Endothelial cell of umbilical vein (primary cell): Measurements from ENCODE around the gene ACTL7A. TPM values are rescaled to one million over a fixed set of nuclear protein-coding genes. Genes with fewer than 3 reads are reported as not detected.

ENCODE experiments used
- BruUV-seq: library from RNA; stranded (reverse); fragments of 400-500 nt; replicated peaks from 2 replicates; lab custom pipeline; 2021; lab: Mats Ljungman, UMichigan
- CTCF ChIA-PET: fragments of 300-600, 350-600 bp; sonication (Branson Sonifier 250); formaldehyde crosslinking; loops from one replicate; lab custom pipeline; 2021; ENCODE audit warnings: antibody characterized with exemption, inconsistent platforms; lab: Charles Lee
- POLR2A ChIA-PET: fragments of 300-600, 350-600 bp; sonication (Branson Sonifier 250); formaldehyde crosslinking; loops from one replicate; lab custom pipeline; 2021; ENCODE audit warnings: antibody characterized with exemption, inconsistent platforms; lab: Charles Lee
- DNase-seq: peaks from one replicate; pipeline ENCODE4 v3.0.0-alpha.2; 2011; ENCODE audit warnings: low read depth, low spot score
- FAIRE-seq: peaks from 2 replicates; lab custom pipeline; 2011; peaks lifted over from hg19 to GRCh38; lab: Jason Lieb, UNC
- H2AFZ ChIP-seq: 2 replicates; pipeline ENCODE4 v1.6.0; 2012; ENCODE audit warnings: low read depth, low read length, control low read depth, inconsistent platforms
- H3K27ac ChIP-seq: 2 replicates; pipeline ENCODE4 v1.5.1; 2011; ENCODE audit warnings: low read depth, mild to moderate bottlenecking, control low read depth, low read length, moderate library complexity; ENCODE audit not compliant: insufficient read depth
- H3K27me3 ChIP-seq, 2 experiments: 2 replicates each; pipeline versions ENCODE4 v1.6.0 to v1.6.1; 2011; ENCODE audit warnings: low read length in 2 of 2, mixed read lengths in 1 of 2; ENCODE audit not compliant: control insufficient read depth in 2 of 2, insufficient read depth in 2 of 2
- H3K36me3 ChIP-seq, 2 experiments: 2 replicates in 1 of 2; 3 replicates in 1 of 2; pipeline ENCODE4 v1.5.1; 2011; ENCODE audit warnings: low read length in 2 of 2, mild to moderate bottlenecking in 1 of 2, moderate library complexity in 1 of 2; ENCODE audit not compliant: control insufficient read depth in 2 of 2, insufficient read depth in 2 of 2; ENCODE audit errors: extremely low read depth in 1 of 2
- H3K4me1 ChIP-seq: 3 replicates; pipeline ENCODE4 v1.5.1; 2011; ENCODE audit warnings: mild to moderate bottlenecking, low read length; ENCODE audit not compliant: control insufficient read depth, insufficient read depth; ENCODE audit errors: extremely low read depth
- H3K4me2 ChIP-seq: 2 replicates; pipeline ENCODE4 v1.6.1; 2011; ENCODE audit warnings: low read length, control low read depth, mixed read lengths; ENCODE audit not compliant: insufficient read depth
- H3K4me3 ChIP-seq, 3 experiments: fragments of 200-600 bp in 1 of 3; sonication (generic), shearing (Covaris generic) in 1 of 3; replicated peaks in 1 of 3; 2 replicates each; pipeline ENCODE4 v1.5.1; 2011 to 2016; ENCODE audit warnings: control low read depth in 3 of 3, low read length in 3 of 3, mild to moderate bottlenecking in 2 of 3, inconsistent platforms in 1 of 3, low read depth in 1 of 3, moderate library complexity in 1 of 3; ENCODE audit not compliant: insufficient read depth in 1 of 3
- H3K79me2 ChIP-seq: 2 replicates; pipeline ENCODE4 v1.6.0; 2012; ENCODE audit warnings: low read length, inconsistent platforms; ENCODE audit not compliant: control insufficient read depth, insufficient read depth
- H3K9ac ChIP-seq: replicated peaks from 2 replicates; pipeline ENCODE3; 2011; ENCODE audit warnings: low read length, control low read depth; ENCODE audit not compliant: insufficient read depth; ENCODE audit errors: extremely low read depth
- H3K9me1 ChIP-seq: replicated peaks from 3 replicates; pipeline ENCODE4 v1.6.0; 2011; ENCODE audit warnings: mild to moderate bottlenecking, low read length; ENCODE audit not compliant: control insufficient read depth, insufficient read depth; ENCODE audit errors: extremely low read depth
- H3K9me3 ChIP-seq: replicated peaks from 2 replicates; pipeline ENCODE4 v1.5.1; 2012; ENCODE audit warnings: low read length, inconsistent platforms; ENCODE audit not compliant: control insufficient read depth, insufficient read depth
- H4K20me1 ChIP-seq: replicated peaks from 2 replicates; pipeline ENCODE3; 2011; ENCODE audit warnings: mild to moderate bottlenecking, low read length; ENCODE audit not compliant: control insufficient read depth, insufficient read depth; ENCODE audit errors: extremely low read depth
- CTCF ChIP-seq, 2 donors: IDR thresholded peaks; 1 replicate in 1 of 2; 2 replicates in 1 of 2; pipeline ENCODE4 v1.5.1; 2011; ENCODE audit warnings: low read length in 2 of 2, mild to moderate bottlenecking in 2 of 2, moderate library complexity in 2 of 2, control low read depth in 1 of 2, inconsistent platforms in 1 of 2, low read depth in 1 of 2; ENCODE audit not compliant: insufficient read depth in 1 of 2; ENCODE audit errors: extremely low read depth in 1 of 2
- EZH2 ChIP-seq: IDR thresholded peaks from 2 replicates; pipeline ENCODE4 v1.6.1; 2012; ENCODE audit warnings: borderline replicate concordance, low read depth, mild to moderate bottlenecking, moderate library complexity, low read length, inconsistent platforms; ENCODE audit not compliant: severe bottlenecking
- FOS ChIP-seq: IDR thresholded peaks from 2 replicates; pipeline ENCODE4 v1.6.1; 2011; ENCODE audit warnings: mild to moderate bottlenecking, low read length, moderate library complexity, borderline replicate concordance; ENCODE audit not compliant: insufficient read depth
- GATA2 ChIP-seq: IDR thresholded peaks from 2 replicates; pipeline ENCODE4 v1.7.0; 2011; ENCODE audit warnings: low read depth, mild to moderate bottlenecking, moderate library complexity, mixed read lengths, low read length; ENCODE audit not compliant: insufficient read length, insufficient read depth
- JUN ChIP-seq: IDR thresholded peaks from 2 replicates; pipeline ENCODE4 v1.6.1; 2011; ENCODE audit warnings: borderline replicate concordance, low read depth; ENCODE audit not compliant: insufficient read length, insufficient read depth
- MYC ChIP-seq: IDR thresholded peaks from one replicate; pipeline ENCODE4 v1.6.1; 2011; ENCODE audit warnings: mild to moderate bottlenecking, low read depth, low read length
- POLR2A ChIP-seq: IDR thresholded peaks from 2 replicates; pipeline ENCODE4 v1.6.1; 2012; ENCODE audit warnings: low read depth, mild to moderate bottlenecking, control low read depth, low read length
- POLR2AphosphoS5 ChIP-seq: IDR thresholded peaks from 2 replicates; pipeline ENCODE4 v1.6.1; 2012; ENCODE audit warnings: low read depth, mild to moderate bottlenecking, control low read depth, low read length, moderate library complexity; ENCODE audit not compliant: insufficient read depth
- dilution Hi-C: fragments of 300-500 bp; cut with MboI; formaldehyde crosslinking; loops from one replicate; pipeline ENCODE4 v1.15.0; 2019; ENCODE audit warnings: low sequenced_read_pairs; ENCODE audit not compliant: extremely low pct_ligation_motif_present
- intact Hi-C: fragments of 100-400 bp; cut with micrococcal nuclease; formaldehyde crosslinking; loops from one replicate; pipeline ENCODE4 v1.10.0; 2022
- polyA plus RNA-seq, 4 experiments: library from polyadenylated mRNA; depleted of rRNA in 3 of 4; stranded (reverse) in 3 of 4; unstranded in 1 of 4; fragments of >200 nt; gene quantifications; 2 replicates each; pipeline versions ENCODE4 v1.2.1 to v1.2.3, GENCODE V29; 2011 to 2012; ENCODE audit warnings: missing spikeins in 1 of 4
- total RNA-seq: library from RNA; stranded (reverse); gene quantifications from 2 replicates; pipeline ENCODE4 v1.2.3, GENCODE V29; 2021
- TF ChIP-seq, protein P1 (sequence below): IDR thresholded peaks from 2 replicates; pipeline ENCODE4 v1.6.1; 2011; ENCODE audit not compliant: insufficient read depth, insufficient read length

ACTL7A gene
- total and polyA plus RNA-seq, 2 donors (not counting 3 experiments of a cell fraction or from before 2014, with no cell fraction given): not detected

DNA sequence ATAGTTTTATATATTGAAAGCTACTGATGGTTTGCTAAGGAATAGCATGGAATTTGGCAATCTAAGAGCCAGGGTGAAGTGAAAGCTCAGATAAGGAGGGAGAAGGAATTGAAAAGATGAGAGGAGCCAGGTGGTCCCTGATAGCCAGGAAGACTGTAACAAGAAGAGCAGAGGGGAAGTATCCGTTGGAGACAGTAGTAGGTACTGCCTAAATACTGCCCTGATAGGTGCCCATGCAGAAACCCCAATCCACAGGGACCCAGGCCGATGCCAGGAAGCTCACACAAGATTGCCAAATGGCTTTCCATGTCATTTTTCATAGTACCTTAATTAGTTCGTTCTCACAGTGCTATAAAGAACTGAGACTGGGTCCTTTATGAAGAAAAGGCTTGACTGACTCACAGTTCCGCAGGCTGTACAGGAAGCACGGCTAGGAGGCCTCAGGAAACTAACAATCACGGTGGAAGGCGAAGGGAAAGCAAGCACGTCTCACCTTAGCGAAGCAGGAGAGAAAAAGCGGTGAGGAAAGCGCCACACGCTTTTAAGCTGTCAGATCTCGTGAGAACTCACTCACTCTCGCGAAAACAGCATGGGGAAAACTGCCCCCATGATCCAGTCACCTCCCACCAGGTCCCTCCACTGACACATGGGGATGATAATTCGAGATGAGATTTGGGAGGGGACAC lies 19.3 kb upstream of the ACTL7A start:
- Histone ChIP-seq H3K4me1 (peaks cover 16% of the 10 kb centered on the region), H3K36me3 (no peaks in the 10 kb centered on the region), H3K4me3 (no peak overlapping the region), H3K9me3 (no peaks in the 10 kb centered on the region), H3K27me3 (no peaks in the 10 kb centered on the region), H3K4me2 (peak overlapping the region; percentile 77), H4K20me1 (no peaks in the 10 kb centered on the region), H2AFZ (peak overlapping the region; percentile 91), H3K9ac (no peak overlapping the region), H3K9me1 (no peaks in the 10 kb centered on the region), H3K79me2 (no peaks in the 10 kb centered on the region), H3K27ac (peak overlapping the region; percentile 43)
- dilution Hi-C loops (no loop called here), intact Hi-C loops (no loop called here)
- peak; percentile 76 for DNase-seq
- TF ChIP-seq CTCF (IDR thresholded peaks at IDR 0.05; ENCODE audit: extremely low read depth in 1 of 2, insufficient read depth in 1 of 2, low read depth in 1 of 2, low read length in 2 of 2): no peak
- peak; percentile 30 for TF ChIP-seq JUN
- peak; percentile 95 for FAIRE-seq
- TSS peak; percentile 87 for BruUV-seq
- ChIA-PET CTCF (interaction anchor here (0.6 to 1.0 kb wide), 2 partner anchors 27 to 1331 kb away, joined by 3 read pairs; no protein-coding TSS in a partner anchor), POLR2A (no interaction called here)

DNA sequence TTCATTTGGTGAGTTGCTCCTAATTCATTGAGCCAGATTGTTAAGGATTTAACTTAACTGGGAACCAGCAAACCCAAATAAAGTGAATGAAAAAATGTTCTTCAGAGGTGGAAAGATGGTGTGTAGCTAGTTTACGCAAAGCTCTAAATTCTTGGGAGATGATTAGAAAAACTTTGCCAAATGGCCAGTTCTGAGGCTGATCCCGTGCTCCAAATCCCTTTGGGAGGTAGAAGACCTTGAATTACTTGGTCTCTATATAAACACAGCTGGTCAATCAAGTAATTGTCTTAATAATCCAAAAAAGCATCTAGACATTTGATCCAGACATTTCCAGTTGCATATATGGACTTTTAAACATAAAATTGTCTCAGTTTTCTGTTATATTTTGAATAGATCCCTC lies 17.7 kb upstream of the ACTL7A start:
- no peak overlapping the region for H3K9ac ChIP-seq
- no peak overlapping the region for H3K27ac ChIP-seq
- H3K4me2 ChIP-seq: no peak overlapping the region
- ChIA-PET POLR2A (no interaction called here), CTCF (interaction anchor here (1.5 kb wide), 1 partner anchor 110 kb away, joined by 3 read pairs; no protein-coding TSS in a partner anchor)
- H3K9me1 ChIP-seq: no peaks in the 10 kb centered on the region
- no peak for TF ChIP-seq MYC
- TF ChIP-seq JUN: no peak
- no peak for TF ChIP-seq FOS
- TF ChIP-seq GATA2: no peak
- no peak for TF ChIP-seq CTCF (IDR thresholded peaks at IDR 0.05; ENCODE audit: extremely low read depth in 1 of 2, insufficient read depth in 1 of 2, low read depth in 1 of 2, low read length in 2 of 2)
- no peak for TF ChIP-seq POLR2A
- TF ChIP-seq POLR2AphosphoS5: no peak
- TF ChIP-seq, protein P1, sequence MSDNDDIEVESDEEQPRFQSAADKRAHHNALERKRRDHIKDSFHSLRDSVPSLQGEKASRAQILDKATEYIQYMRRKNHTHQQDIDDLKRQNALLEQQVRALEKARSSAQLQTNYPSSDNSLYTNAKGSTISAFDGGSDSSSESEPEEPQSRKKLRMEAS: no peak
- no peak for TF ChIP-seq EZH2
- H3K36me3 ChIP-seq: no peaks in the 10 kb centered on the region
- H3K9me3 ChIP-seq: no peaks in the 10 kb centered on the region
- dilution Hi-C loops (no loop called here), intact Hi-C loops (no loop called here)
- FAIRE-seq: no peak
- H2AFZ ChIP-seq: no peak overlapping the region
- no peak for DNase-seq
- H3K4me1 ChIP-seq: peaks cover 14% of the 10 kb centered on the region
- no TSS peak for BruUV-seq
- H4K20me1 ChIP-seq: no peaks in the 10 kb centered on the region
- H3K27me3 ChIP-seq: no peaks in the 10 kb centered on the region
- no peak overlapping the region for H3K4me3 ChIP-seq
- H3K79me2 ChIP-seq: no peaks in the 10 kb centered on the region
